Stimulated activated CD4-positive, alpha-beta T cell treated with anti-CD3 and anti-CD28 coated beads, Interleukin-1b, Interleukin-23, amount 100 ng/mL, for 1 hour (primary cell): Measurements from ENCODE around the gene TMEM235.
"Not testable (repeated sequence)": the region's sequence is repeated elsewhere in the genome, so short reads cannot be mapped to it uniquely, and the experiment has no call there.

Source experiments
- DNase-seq, 2 donors: peaks; one replicate each; pipeline ENCODE4 v3.0.0-alpha.2; 2020; ENCODE audit warnings: low read depth in 2 of 2

TMEM235 gene

GRCh38 chr17:78219396-78220150, 11.9 kb upstream of the TMEM235 start:
- no peak for DNase-seq

GRCh38 chr17:78223061-78223460, 8.4 kb upstream of the TMEM235 start:
- DNase-seq, result no peak

- no peak for DNase-seq
Measured at GRCh38 chr17:78223765-78224164, 7.7 kb upstream of the TMEM235 start.

- no peak for DNase-seq
Measured at GRCh38 chr17:78224231-78225087, 7.0 kb upstream of the TMEM235 start.

- no peak for DNase-seq
Measured at GRCh38 chr17:78225088-78225865, 6.2 kb upstream of the TMEM235 start.

- DNase-seq, result no peak
Measured at GRCh38 chr17:78226055-78226758, 5.2 kb upstream of the TMEM235 start.

GRCh38 chr17:78226759-78227454, 4.5 kb upstream of the TMEM235 start:
- DNase-seq, result no peak

- DNase-seq, result no peak
Measured at GRCh38 chr17:78227455-78227916, 3.9 kb upstream of the TMEM235 start.

- DNase-seq, result no peak
Measured at GRCh38 chr17:78228176-78228575, 3.3 kb upstream of the TMEM235 start.

- no peak for DNase-seq
Measured at GRCh38 chr17:78230252-78230962, 1.0 kb upstream of the TMEM235 start.

GRCh38 chr17:78231991-78232858, 794 bp downstream of the TMEM235 start:
- no peak for DNase-seq

GRCh38 chr17:78232859-78233173, 1.4 kb downstream of the TMEM235 start:
- no peak for DNase-seq

- no peak for DNase-seq
Measured at GRCh38 chr17:78233678-78234077, 2.2 kb downstream of the TMEM235 start.

- DNase-seq, result no peak
Measured at GRCh38 chr17:78234261-78234865, 2.9 kb downstream of the TMEM235 start.

GRCh38 chr17:78235022-78235421, 3.6 kb downstream of the TMEM235 start:
- DNase-seq, result not testable (repeated sequence)

GRCh38 chr17:78235885-78236284, 4.5 kb downstream of the TMEM235 start:
- DNase-seq, result no peak

- no peak for DNase-seq
Measured at GRCh38 chr17:78236362-78237127, 5.1 kb downstream of the TMEM235 start.

- DNase-seq, result no peak
Measured at GRCh38 chr17:78237401-78238012, 6.1 kb downstream of the TMEM235 start.
